PC-3 (cell line): ENCODE measurements around the gene LARP4B. TPM values are rescaled to one million over a fixed set of nuclear protein-coding genes. Genes with fewer than 3 reads are reported as not detected.
A peak's percentile ranks its signal among the peaks of the same experiment; 100 is the strongest.

Experiments
- ATAC-seq: fragments of 200-7000 bp; cut with Tn5 transposase; 2 replicates; pipeline ENCODE4 v1.9.1; 2020; ENCODE audit warnings: mild to moderate bottlenecking, moderate library complexity
- BruUV-seq: library from RNA; stranded (reverse); fragments of 400-500 nt; replicated peaks from 2 replicates; lab custom pipeline; 2021; lab: Mats Ljungman, UMichigan
- CTCF ChIA-PET: fragments of 300-600 bp; sonication (Branson Sonifier 250); formaldehyde crosslinking; loops from one replicate; lab custom pipeline; 2022; ENCODE audit warnings: antibody characterized with exemption; lab: Charles Lee
- POLR2A ChIA-PET: fragments of 300-600 bp; sonication (Branson Sonifier 250); formaldehyde crosslinking; loops from one replicate; lab custom pipeline; 2022; ENCODE audit warnings: antibody characterized with exemption; ENCODE audit not compliant: unreplicated experiment; lab: Charles Lee
- DNase-seq: peaks from one replicate; pipeline ENCODE4 v3.0.0-alpha.2; 2015
- H2AFZ ChIP-seq: fragments of 300-600 bp; sonication (generic); 2 replicates; pipeline ENCODE4 v1.6.0; 2016; ENCODE audit warnings: antibody characterized with exemption, low read length
- H3F3A ChIP-seq: fragments of 300-600 bp; sonication (generic); one replicate; pipeline ENCODE4 v1.6.0; 2017; ENCODE audit warnings: antibody characterized with exemption, low read length, control low read depth, mild to moderate bottlenecking; ENCODE audit not compliant: unreplicated experiment
- H3K27ac ChIP-seq: fragments of 300-600 bp; sonication (generic); 2 replicates; pipeline ENCODE4 v1.5.1; 2016; ENCODE audit warnings: mild to moderate bottlenecking, low read length
- H3K27me3 ChIP-seq: fragments of 300-600 bp; sonication (generic); 2 replicates; pipeline ENCODE4 v1.6.1; 2016; ENCODE audit warnings: low read length, mixed read lengths
- H3K36me3 ChIP-seq: fragments of 300-600 bp; sonication (generic); 2 replicates; pipeline ENCODE4 v1.6.1; 2016; ENCODE audit warnings: low read depth, mixed run types, low read length, mixed read lengths
- H3K4me1 ChIP-seq: fragments of 300-600 bp; sonication (generic); 2 replicates; pipeline ENCODE4 v1.5.1; 2016; ENCODE audit warnings: low read length; ENCODE audit not compliant: insufficient read depth
- H3K4me2 ChIP-seq: fragments of 300-600 bp; sonication (generic); 2 replicates; pipeline ENCODE4 v1.6.0; 2016; ENCODE audit warnings: low read length
- H3K4me3 ChIP-seq: fragments of 300-600 bp; sonication (generic); 2 replicates; pipeline ENCODE4 v1.5.1; 2016; ENCODE audit warnings: mild to moderate bottlenecking, low read length, mixed read lengths
- H3K79me2 ChIP-seq: fragments of 300-600 bp; sonication (generic); 2 replicates; pipeline ENCODE4 v1.6.1; 2017; ENCODE audit warnings: low read length, mixed read lengths
- H3K9ac ChIP-seq: fragments of 300-600 bp; sonication (generic); 2 replicates; pipeline ENCODE4 v1.6.0; 2016; ENCODE audit warnings: mild to moderate bottlenecking, low read length
- H3K9me2 ChIP-seq: fragments of 300-600 bp; sonication (generic); replicated peaks from 2 replicates; pipeline ENCODE4 v1.6.1; 2016; ENCODE audit warnings: mixed run types, low read length, mixed read lengths
- H3K9me3 ChIP-seq: fragments of 300-600 bp; sonication (generic); 2 replicates; pipeline ENCODE4 v1.6.1; 2016; ENCODE audit warnings: low read length, mixed read lengths
- H4K20me1 ChIP-seq: fragments of 300-600 bp; sonication (generic); 2 replicates; pipeline ENCODE4 v1.6.1; 2016; ENCODE audit warnings: low read length, mixed read lengths
- CTCF ChIP-seq: fragments of 300-600 bp; sonication (generic); conservative IDR thresholded peaks from 2 replicates; pipeline ENCODE4 v1.5.1; 2017; ENCODE audit warnings: antibody characterized with exemption, low read depth, mild to moderate bottlenecking, low read length
- EZH2 ChIP-seq: fragments of 300-600 bp; sonication (generic); IDR thresholded peaks from one replicate; pipeline ENCODE4 v1.6.1; 2017; ENCODE audit warnings: antibody characterized with exemption, mild to moderate bottlenecking, low read length; ENCODE audit not compliant: unreplicated experiment
- EZH2phosphoT487 ChIP-seq: fragments of 300-600 bp; sonication (generic); IDR thresholded peaks from 2 replicates; pipeline ENCODE4 v1.6.1; 2018; ENCODE audit warnings: mild to moderate bottlenecking, antibody characterized with exemption, low read length, borderline replicate concordance
- intact Hi-C: fragments of 100-400 bp; cut with micrococcal nuclease; formaldehyde crosslinking; loops from 2 replicates; pipeline ENCODE4 v1.9.0; 2023
- total RNA-seq: library from RNA; depleted of rRNA; stranded (reverse); fragments of >200 nt; gene quantifications from 2 replicates; pipeline ENCODE4 v1.2.3, GENCODE V29; 2014

LARP4B gene
- total RNA-seq, 1 experiment from 2014 or later: 33.9 TPM

- no peaks in the 10 kb centered on the region for H3K4me1 ChIP-seq
- no peaks in the 10 kb centered on the region for H3K27me3 ChIP-seq
- DNase-seq (no peak), ATAC-seq (no peak; the same call in 1 of the 2 replicates)
- H3K9me3 ChIP-seq: no peaks in the 10 kb centered on the region
- no peaks in the 10 kb centered on the region for H3K9me2 ChIP-seq
- no peaks in the 10 kb centered on the region for H3K36me3 ChIP-seq
- no peak overlapping the region for H3K9ac ChIP-seq
- no peaks in the 10 kb centered on the region for H3F3A ChIP-seq
- ChIA-PET POLR2A (no interaction called here), CTCF (no interaction called here)
- H3K27ac ChIP-seq: no peak overlapping the region
- no peak overlapping the region for H2AFZ ChIP-seq
- intact Hi-C loops: loop anchor here (10.0 kb wide), 1 partner anchor 168 kb away; no protein-coding TSS in a partner anchor
- TF ChIP-seq EZH2phosphoT487 (no peak), CTCF (no peak), EZH2 (no peak)
- H3K79me2 ChIP-seq: no peaks in the 10 kb centered on the region
- no TSS peak for BruUV-seq
- H4K20me1 ChIP-seq: no peaks in the 10 kb centered on the region
- H3K4me2 ChIP-seq: peak overlapping the region; percentile 46; the same call in 1 of the 2 replicates
- no peak overlapping the region for H3K4me3 ChIP-seq
These were observed 148.5 kb downstream of the LARP4B start for GRCh38 chr10:782751-783648.

GRCh38 chr10:780536-781524 is 150.7 kb downstream of the LARP4B start:
- H2AFZ ChIP-seq: no peak overlapping the region
- no peaks in the 10 kb centered on the region for H4K20me1 ChIP-seq
- H3F3A ChIP-seq: no peaks in the 10 kb centered on the region
- no peak for DNase-seq
- no peaks in the 10 kb centered on the region for H3K9me2 ChIP-seq
- CTCF ChIA-PET: no interaction called here
- TF ChIP-seq EZH2phosphoT487 (no peak), EZH2 (no peak), CTCF (no peak)
- no peaks in the 10 kb centered on the region for H3K36me3 ChIP-seq
- H3K4me2 ChIP-seq: no peak overlapping the region
- H3K4me3 ChIP-seq: no peak overlapping the region
- H3K9me3 ChIP-seq: no peaks in the 10 kb centered on the region
- no peaks in the 10 kb centered on the region for H3K4me1 ChIP-seq
- no peak overlapping the region for H3K27ac ChIP-seq
- no peaks in the 10 kb centered on the region for H3K27me3 ChIP-seq
- POLR2A ChIA-PET: no interaction called here
- H3K79me2 ChIP-seq: no peaks in the 10 kb centered on the region
- intact Hi-C loops: loop anchor here (10.0 kb wide), 1 partner anchor 166 kb away; no protein-coding TSS in a partner anchor
- no TSS peak for BruUV-seq
- H3K9ac ChIP-seq: no peak overlapping the region
- no peak for ATAC-seq
